HEK293T (cell line): Measurements from ENCODE around the gene GMDS.

Source experiments
- CTCF ChIA-PET: fragments of 350-600 bp; formaldehyde crosslinking; extraction: SDS; loops from one replicate; lab custom pipeline; 2021; ENCODE audit warnings: antibody characterized with exemption, inconsistent platforms; lab: Yijun Ruan, JAX
- POLR2A ChIA-PET: fragments of 350-600 bp; formaldehyde crosslinking; extraction: SDS; loops from one replicate; lab custom pipeline; 2020; ENCODE audit warnings: antibody characterized with exemption, inconsistent platforms; lab: Yijun Ruan, JAX
- DNase-seq: peaks from one replicate; pipeline ENCODE4 v3.0.0; 2012; ENCODE audit warnings: mixed read lengths; ENCODE audit errors: extremely low spot score
- ARNT ChIP-seq: fragments of 450-650 bp; IDR thresholded peaks from 2 replicates; pipeline ENCODE4 v1.6.1; 2017; ENCODE audit warnings: mild to moderate bottlenecking
- BHLHE40 ChIP-seq: fragments of 450-650 bp; IDR thresholded peaks from 2 replicates; pipeline ENCODE4 v1.6.1; 2016; ENCODE audit warnings: mild to moderate bottlenecking, moderate library complexity, borderline replicate concordance
- CTBP1 ChIP-seq: fragments of 450-650 bp; IDR thresholded peaks from 2 replicates; pipeline ENCODE4 v1.6.1; 2016; ENCODE audit warnings: borderline replicate concordance
- ELF4 ChIP-seq: fragments of 450-650 bp; IDR thresholded peaks from 2 replicates; pipeline ENCODE4 v1.6.1; 2017; ENCODE audit warnings: antibody characterized with exemption
- FOXA1 ChIP-seq: fragments of 450-650 bp; IDR thresholded peaks from 2 replicates; pipeline ENCODE4 v1.6.1; 2016; ENCODE audit warnings: mild to moderate bottlenecking
- FOXK2 ChIP-seq: fragments of 450-650 bp; IDR thresholded peaks from 2 replicates; pipeline ENCODE4 v1.6.1; 2016; ENCODE audit warnings: mild to moderate bottlenecking
- FOXM1 ChIP-seq: fragments of 450-650 bp; IDR thresholded peaks from 2 replicates; pipeline ENCODE4 v1.6.1; 2017; ENCODE audit warnings: mild to moderate bottlenecking, borderline replicate concordance
- HDGF ChIP-seq: fragments of 450-650 bp; IDR thresholded peaks from 2 replicates; pipeline ENCODE4 v1.6.1; 2017; ENCODE audit warnings: antibody characterized with exemption, borderline replicate concordance
- L3MBTL2 ChIP-seq: fragments of 450-650 bp; conservative IDR thresholded peaks from 2 replicates; pipeline ENCODE4 v1.6.1; 2016; ENCODE audit warnings: mild to moderate bottlenecking
- LEF1 ChIP-seq: fragments of 450-650 bp; IDR thresholded peaks from 2 replicates; pipeline ENCODE4 v1.6.1; 2017; ENCODE audit warnings: mild to moderate bottlenecking, borderline replicate concordance
- NFRKB ChIP-seq: fragments of 450-650 bp; IDR thresholded peaks from 2 replicates; pipeline ENCODE4 v1.6.1; 2016; ENCODE audit warnings: mild to moderate bottlenecking, moderate library complexity
- SP1 ChIP-seq: fragments of 450-650 bp; IDR thresholded peaks from 2 replicates; pipeline ENCODE4 v1.6.1; 2017
- SUZ12 ChIP-seq: fragments of 450-650 bp; IDR thresholded peaks from 2 replicates; pipeline ENCODE4 v1.6.1; 2016; ENCODE audit warnings: mild to moderate bottlenecking
- TARDBP ChIP-seq: fragments of 450-650 bp; IDR thresholded peaks from 2 replicates; pipeline ENCODE4 v1.6.1; 2016
- ZNF384 ChIP-seq: fragments of 450-650 bp; IDR thresholded peaks from 2 replicates; pipeline ENCODE4 v1.6.1; 2016
- TF ChIP-seq, protein P1 (sequence below): fragments of 450-650 bp; IDR thresholded peaks from 2 replicates; pipeline ENCODE4 v1.6.1; 2016

Gene GMDS

GRCh38 chr6:1792989-1793388, 452.4 kb downstream of the GMDS start:
- CTCF ChIA-PET: interaction anchor here (0.6 kb wide), 1 partner anchor 33 kb away, joined by 3 read pairs; no protein-coding TSS in a partner anchor
- POLR2A ChIA-PET: no interaction called here
- TF ChIP-seq FOXK2: no peak
- TF ChIP-seq FOXA1: no peak
- no peak for TF ChIP-seq TARDBP
- DNase-seq: peak; percentile 55

- POLR2A ChIA-PET: no interaction called here
- DNase-seq: no peak
- CTCF ChIA-PET: interaction anchor here (1.2 kb wide), 1 partner anchor 83 kb away, joined by 4 read pairs; no protein-coding TSS in a partner anchor
- TF ChIP-seq L3MBTL2 (no peak), FOXM1 (no peak), SP1 (no peak), ZNF384 (no peak), ELF4 (no peak), LEF1 (no peak), NFRKB (no peak), HDGF (no peak), FOXK2 (no peak), FOXA1 (no peak), BHLHE40 (no peak), ARNT (no peak), SUZ12 (no peak), TARDBP (no peak), CTBP1 (no peak)
- TF ChIP-seq, protein P1, sequence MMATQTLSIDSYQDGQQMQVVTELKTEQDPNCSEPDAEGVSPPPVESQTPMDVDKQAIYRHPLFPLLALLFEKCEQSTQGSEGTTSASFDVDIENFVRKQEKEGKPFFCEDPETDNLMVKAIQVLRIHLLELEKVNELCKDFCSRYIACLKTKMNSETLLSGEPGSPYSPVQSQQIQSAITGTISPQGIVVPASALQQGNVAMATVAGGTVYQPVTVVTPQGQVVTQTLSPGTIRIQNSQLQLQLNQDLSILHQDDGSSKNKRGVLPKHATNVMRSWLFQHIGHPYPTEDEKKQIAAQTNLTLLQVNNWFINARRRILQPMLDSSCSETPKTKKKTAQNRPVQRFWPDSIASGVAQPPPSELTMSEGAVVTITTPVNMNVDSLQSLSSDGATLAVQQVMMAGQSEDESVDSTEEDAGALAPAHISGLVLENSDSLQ: no peak
Measured at GRCh38 chr6:1790684-1791083, 454.7 kb downstream of the GMDS start.

GRCh38 chr6:1789092-1789491, 456.3 kb downstream of the GMDS start:
- DNase-seq: no peak
- TF ChIP-seq HDGF: no peak
- TF ChIP-seq, protein P1: no peak
- TF ChIP-seq ARNT: no peak
- TF ChIP-seq TARDBP: no peak
- TF ChIP-seq FOXA1: no peak
- ChIA-PET POLR2A (no interaction called here), CTCF (no interaction called here)

GRCh38 chr6:1787894-1788293, 457.5 kb downstream of the GMDS start:
- no peak for DNase-seq
- ChIA-PET CTCF (interaction anchor here (0.6 kb wide), 1 partner anchor 171 kb away, joined by 3 read pairs; no protein-coding TSS in a partner anchor), POLR2A (interaction anchor here (1.1 to 1.4 kb wide), 2 partner anchors 9 to 21 kb away, joined by 3 to 4 read pairs; no protein-coding TSS in a partner anchor)
- 0 out of 2 replicates have a peak, but pooled peaks have one; percentile 50 for TF ChIP-seq HDGF
- no peak for TF ChIP-seq TARDBP

GRCh38 chr6:1786455-1787453, 458.7 kb downstream of the GMDS start:
- peak; percentile 49 for DNase-seq
- TF ChIP-seq TARDBP: no peak
- no peak for TF ChIP-seq NFRKB
- no peak for TF ChIP-seq ELF4
- TF ChIP-seq BHLHE40: no peak
- peak; percentile 99 for TF ChIP-seq CTBP1
- no peak for TF ChIP-seq FOXK2
- peak; percentile 64 for TF ChIP-seq ARNT
- TF ChIP-seq ZNF384: peak; percentile 28; the same call in 1 of the 2 replicates
- TF ChIP-seq L3MBTL2: 0 out of 2 replicates have a peak, but pooled peaks have one; percentile 45
- TF ChIP-seq SUZ12: no peak
- TF ChIP-seq FOXM1: 0 out of 2 replicates have a peak, but pooled peaks have one; percentile 7
- TF ChIP-seq HDGF: no peak
- TF ChIP-seq, protein P1: peak; percentile 97
- no peak for TF ChIP-seq FOXA1
- TF ChIP-seq LEF1: no peak
- TF ChIP-seq SP1: no peak
- ChIA-PET CTCF (interaction anchor here (0.6 to 1.3 kb wide), 6 partner anchors 9 to 309 kb away, joined by 3 to 4 read pairs (median 3); no protein-coding TSS in a partner anchor), POLR2A (interaction anchor here (0.7 to 1.4 kb wide), 3 partner anchors 10 to 22 kb away, joined by 3 to 4 read pairs (median 3); no protein-coding TSS in a partner anchor)

GRCh38 chr6:1784422-1784884, 461.0 kb downstream of the GMDS start:
- POLR2A ChIA-PET: interaction anchor here (1.0 kb wide), 1 partner anchor 81 kb away, joined by 4 read pairs; no protein-coding TSS in a partner anchor
- DNase-seq: no peak
- CTCF ChIA-PET: interaction anchor here (0.6 kb wide), 1 partner anchor 135 kb away, joined by 3 read pairs; no protein-coding TSS in a partner anchor
- TF ChIP-seq ZNF384 (peak; percentile 57; the same call in 1 of the 2 replicates), L3MBTL2 (no peak)
- TF ChIP-seq, protein P1: peak; percentile 34; the same call in 1 of the 2 replicates
